NCI-H524 (cell line): ENCODE results near the gene NPC1.
"Not testable (repeated sequence)": the region's sequence is repeated elsewhere in the genome, so short reads cannot be mapped to it uniquely, and the experiment has no call there.

ENCODE experiments used
- DNase-seq, 2 experiments: peaks; one replicate each; lab custom pipeline; 2025; lab: John Stamatoyannopoulos, UW

The NPC1 gene

DNA sequence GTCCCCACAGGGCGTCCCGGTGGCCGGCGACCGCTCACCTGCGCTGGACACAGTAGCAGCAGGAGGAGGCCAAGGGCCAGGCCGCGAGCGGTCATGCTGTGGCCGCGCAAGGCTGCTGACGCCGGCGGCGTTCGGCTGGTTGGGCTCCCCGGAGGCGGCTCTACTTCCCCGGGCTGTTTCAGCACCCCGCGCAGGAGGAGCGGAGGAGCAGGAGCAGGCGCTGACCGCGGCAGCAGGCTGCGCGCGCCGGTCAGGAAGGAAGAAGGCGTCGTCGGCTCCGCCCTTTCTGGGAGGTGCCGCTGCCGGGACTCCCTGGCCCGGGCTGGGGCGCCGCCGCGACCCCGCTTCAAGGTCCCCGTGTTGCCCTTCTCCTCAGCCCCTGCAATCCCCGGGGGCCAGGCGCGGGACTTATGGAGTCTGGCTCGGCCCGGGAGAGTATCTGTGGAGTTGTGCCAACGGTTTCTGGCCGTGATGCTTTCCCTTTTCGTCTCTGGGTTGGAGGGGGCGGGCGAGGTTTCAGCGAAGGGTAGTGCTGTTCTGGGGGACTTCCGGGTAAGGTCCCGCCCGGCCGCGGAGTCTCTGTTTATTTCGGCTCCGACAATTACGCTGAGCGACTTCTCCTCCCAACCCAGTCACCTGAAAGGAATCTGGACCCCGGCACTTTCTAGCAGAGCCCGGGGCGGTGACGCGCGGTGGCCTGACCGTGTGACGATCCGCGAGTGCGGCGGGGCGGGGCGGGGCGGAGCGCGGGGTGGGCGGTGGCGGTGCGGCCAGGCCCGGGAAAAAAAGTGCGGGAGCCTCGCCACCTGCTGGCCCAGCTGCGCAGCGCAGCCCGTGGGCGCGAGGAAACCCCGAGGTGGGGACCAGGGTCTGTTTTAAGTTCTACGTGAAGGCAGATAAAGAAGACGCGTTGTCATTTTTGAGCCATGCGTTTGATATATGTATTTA, at the start of gene NPC1:
Gene NPC1 (minus strand): TSS at position 258 of the 948 bp plus-strand sequence. CDS start 163 bp downstream, at position 95.
- DNase-seq, result peak; percentile 75 to 79

DNA sequence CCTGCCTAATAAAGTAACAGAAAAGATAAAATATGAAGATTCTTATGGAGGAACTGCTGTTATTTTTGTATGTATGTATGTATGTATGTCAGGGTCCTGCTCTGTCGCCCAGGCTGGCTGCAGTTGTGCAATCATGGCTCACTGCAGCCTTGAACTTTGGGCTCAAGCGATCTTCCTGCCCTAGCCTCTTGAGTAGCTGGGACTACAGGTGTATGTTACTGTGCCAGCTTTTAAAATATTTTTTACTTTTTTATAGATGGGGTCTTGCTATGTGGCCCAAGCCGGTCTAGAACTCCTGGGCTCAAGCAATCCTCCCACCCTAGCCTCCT, 49.7 kb upstream of the NPC1 start:
- DNase-seq, result no peak

DNA sequence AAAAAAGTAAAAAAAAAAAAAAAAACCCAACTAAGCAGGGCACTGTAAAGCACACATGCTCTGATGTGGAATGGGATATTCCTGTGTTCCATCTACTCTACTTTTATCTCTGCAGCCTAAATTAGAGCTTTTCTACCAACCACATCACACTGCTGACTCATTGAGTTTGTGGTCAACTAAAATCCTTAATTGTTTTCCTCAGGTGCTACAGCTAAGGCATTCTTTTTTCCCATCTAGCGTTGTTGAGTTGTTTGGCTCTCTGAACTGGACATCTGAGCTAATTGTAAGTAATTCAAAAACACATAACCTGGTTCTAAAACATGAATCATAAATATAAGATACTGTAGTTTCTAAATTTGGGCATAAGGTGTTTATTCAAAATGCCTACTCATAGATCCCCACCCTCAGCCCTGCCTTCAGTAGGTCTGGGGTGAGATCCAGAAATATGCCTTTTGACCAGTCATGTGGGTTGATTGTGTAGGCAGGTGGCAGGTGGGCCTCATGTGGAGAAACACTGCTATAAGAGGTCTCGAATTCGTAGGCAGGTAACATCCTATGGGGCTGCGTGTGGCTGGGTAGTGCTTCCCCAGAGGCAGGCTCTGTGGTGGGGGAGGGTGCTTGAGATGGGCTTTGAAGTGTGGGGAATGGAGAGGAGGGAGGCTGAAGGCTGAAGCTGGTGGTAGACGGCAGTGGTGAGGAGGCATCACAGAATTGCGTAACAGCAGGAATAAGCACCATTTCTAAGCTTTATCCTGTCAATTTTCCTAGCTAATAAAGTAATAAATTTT, 49.2 kb upstream of the NPC1 start:
- no peak for DNase-seq

DNA sequence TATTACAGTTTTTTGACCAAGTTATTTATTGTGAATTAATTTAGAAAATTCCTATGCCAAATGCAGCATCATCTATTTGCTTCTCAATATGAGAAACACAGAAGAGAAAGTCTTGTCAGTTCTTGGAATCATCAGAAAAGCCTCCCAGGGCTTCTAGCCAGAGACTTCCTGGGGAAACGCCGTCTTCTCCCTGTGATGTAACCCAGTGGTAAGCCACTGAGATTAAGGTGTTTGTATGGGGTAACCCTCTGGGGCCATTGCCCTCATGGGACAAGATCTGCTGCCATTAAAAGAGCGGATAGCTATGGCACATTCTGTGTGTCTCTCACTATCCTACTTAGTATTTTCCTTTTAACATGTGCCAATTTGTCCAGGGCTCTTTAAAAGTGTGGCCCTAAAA, 48.4 kb upstream of the NPC1 start:
- DNase-seq, result no peak

DNA sequence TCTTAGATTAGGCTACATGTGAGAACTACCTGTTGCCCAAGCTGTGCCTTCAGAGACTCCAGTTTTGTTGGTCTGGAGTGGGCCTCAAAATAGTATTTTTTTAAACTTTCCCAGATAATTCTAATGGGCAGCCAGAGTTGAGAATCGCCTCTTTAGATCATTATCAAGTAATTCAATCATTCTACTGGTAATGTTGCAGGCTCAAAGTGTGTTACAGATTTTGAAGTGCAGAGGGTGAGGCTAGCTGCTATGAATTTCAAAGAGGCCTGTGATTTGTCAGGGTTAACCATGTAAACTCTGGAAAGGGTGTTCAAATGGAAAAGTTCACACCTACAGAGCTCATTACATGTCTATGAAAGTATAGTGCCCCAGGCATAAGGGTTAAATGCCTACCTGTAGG, 46.3 kb upstream of the NPC1 start:
- no peak for DNase-seq

DNA sequence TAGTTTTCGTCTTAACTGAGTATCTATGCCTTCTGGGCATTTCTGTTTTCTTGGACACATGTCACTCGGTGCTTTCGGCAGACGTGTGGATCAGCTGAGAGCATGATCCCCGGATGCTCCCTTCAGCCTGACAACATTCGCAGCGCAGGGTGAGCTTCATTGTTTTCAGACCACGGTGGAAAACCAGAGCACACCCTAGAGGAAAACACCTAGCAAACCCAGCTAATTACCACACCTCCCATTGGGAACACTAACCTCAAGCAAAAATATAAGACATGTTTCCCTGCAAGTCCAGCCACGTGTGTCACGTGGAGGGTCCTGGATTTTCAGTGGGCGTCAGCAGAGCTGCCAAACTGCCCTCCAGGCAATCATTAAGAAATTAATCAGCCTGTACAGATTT, 45.4 kb upstream of the NPC1 start:
- peak in 1 of 2 experiments; percentile 47 for DNase-seq

DNA sequence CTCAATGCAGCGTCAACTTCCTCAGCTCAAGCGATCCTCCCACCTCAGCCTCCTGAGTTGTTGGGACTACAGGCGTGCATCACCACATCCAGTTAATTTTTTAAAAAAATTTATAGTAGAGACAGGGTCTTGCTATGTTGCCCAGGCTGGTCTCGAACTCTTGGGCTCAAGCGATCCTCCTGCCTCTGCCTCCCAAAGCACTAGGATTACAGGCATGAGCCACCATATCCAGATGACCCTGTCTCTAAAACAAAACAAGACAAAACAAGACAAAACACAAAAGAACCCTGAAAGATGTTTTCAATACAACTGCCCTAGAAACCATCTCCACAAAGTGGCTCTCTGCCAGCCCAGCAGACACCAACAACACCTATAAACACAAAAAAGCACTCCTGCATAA, 45.0 kb upstream of the NPC1 start:
- DNase-seq, result no peak

DNA sequence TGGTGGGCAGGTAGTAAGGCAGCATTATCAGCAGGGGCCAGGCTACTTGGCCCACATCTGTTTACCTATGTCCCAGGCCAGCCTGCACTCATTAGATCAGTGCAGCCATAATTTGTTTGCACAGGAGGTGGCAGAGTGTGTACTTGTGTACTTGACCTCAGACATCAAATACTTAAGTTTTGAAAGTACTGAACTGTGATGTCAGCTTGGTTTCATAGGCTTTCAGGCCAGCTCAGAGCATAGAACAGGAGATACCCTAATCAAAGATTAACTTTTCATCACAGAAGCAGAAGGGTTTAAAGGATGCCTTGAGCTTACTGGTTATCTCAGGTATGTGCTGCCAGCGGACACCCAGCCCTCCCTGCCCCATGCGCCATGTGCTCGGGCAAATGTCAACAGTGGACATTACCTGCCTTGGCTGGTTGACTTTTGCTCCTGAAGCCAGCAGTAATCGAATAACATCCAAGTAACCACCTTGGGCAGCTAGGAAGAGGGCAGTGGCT, 43.2 kb upstream of the NPC1 start:
- no peak for DNase-seq

DNA sequence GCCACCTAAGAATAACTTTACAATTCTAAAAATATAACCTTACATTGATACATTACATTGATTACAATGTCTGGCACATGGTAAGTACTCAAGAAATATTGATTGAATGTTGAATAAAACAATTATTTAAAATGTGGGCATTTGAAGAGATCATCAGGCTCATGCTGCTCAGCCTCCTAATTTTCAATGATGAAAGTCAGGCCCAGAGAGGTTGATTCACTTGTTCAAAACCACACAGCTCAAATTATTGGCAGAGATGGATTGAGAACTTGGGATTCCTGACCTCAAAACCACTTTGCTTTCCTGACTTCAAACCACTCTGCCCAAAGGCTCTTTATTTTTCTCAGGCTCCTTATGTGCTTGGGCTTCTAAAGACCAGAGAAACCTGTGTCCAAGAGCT, 41.7 kb upstream of the NPC1 start:
- DNase-seq, result no peak

DNA sequence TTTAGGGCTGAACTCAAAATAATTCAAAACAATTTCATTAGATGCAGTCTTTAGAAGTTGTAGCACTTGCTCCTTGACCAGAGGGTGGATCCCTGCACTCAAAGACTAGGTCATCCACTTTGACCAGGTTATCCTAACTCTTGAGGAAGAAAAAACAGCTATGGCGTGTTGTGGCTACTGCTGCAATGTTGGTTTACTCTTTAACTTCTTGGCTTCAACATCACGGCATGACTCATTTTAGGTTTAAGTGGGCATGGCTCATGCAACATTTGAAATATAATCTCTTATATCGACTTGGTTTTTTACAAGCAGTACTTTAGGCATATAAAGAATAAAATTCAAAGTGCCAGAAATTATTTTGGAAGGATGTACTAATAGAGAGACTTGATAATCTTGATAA, 41.0 kb upstream of the NPC1 start:
- DNase-seq, result no peak

DNA sequence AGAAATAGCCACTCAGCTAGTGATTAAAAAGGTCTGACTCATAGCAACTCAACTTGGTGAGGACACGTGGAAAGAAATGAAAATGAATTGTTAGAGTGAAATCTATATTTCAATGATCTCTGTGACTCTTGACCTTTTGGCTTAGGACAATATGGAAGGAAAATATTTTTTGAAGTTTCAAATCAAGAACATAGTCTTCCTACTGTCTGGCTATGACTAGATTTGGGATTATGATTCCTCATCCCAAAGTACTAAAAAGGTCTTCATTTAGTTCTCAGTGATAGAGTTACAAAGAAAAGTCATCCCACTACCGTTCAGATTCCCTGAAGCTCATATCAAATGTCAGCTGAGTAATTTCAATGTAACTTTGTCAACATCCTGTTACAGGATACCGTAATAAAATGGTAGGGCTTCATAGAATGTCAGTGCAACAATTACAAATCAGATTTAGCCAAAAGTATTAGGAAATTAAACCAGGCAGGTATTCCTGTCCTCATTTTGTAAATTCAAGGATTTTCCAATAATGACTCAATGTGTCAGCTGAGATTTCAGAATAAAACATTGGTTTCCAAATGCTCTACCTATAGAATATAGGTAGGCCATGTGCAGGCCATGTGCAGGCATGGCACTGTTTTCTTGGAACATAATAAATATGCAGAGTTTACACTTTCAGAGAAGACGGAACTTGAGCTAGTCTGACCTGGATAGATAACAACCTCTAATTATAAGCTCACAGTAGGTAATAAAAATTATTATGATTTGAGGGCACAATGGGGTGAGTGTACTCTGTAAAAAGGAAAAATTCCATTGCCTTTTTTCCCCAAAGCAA, 40.4 kb upstream of the NPC1 start:
- no peak for DNase-seq

DNA sequence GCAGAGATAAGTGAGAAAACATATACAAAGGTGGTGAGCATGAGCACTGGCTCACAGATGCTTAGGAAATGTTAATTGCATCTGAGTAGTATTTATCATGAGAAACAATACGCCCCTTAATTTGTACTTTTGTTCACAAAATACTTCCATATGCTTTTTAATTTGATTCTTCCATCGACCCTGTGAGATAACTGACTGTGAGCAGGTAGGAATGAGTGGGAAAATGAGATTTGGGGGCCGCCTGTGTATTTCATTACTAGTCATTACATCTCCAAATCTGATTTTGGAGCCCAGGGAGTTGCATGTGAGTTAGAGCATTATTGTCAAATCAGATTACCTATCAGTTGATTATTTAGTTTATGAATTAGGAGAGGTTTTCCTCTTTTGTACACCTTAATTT, 36.7 kb upstream of the NPC1 start:
- no peak for DNase-seq

DNA sequence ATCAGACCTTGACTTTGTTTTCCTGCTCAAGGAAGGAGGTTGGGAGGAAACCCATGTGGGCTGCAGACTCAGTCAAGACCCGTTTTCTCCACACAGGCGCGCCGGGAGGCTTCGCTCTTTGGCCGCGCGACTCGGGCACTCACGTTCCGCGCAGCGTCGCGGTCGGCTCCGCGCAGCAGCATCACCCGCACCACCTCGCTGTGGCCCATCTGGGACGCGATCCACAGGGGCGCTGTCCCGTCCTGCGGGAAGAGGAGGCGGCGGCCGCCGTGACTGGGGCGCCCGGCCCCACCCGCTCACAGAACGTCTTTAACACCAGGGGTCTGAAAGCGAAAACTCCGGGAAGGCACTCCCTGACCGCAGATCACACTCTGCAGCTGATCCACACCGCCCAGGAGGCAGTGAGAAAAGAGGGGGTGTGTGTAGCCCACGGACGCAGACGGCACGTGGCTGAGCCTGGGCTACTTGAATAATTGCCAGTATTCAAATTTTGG, 33.1 kb upstream of the NPC1 start:
- peak in 1 of 2 experiments; percentile 36 for DNase-seq

DNA sequence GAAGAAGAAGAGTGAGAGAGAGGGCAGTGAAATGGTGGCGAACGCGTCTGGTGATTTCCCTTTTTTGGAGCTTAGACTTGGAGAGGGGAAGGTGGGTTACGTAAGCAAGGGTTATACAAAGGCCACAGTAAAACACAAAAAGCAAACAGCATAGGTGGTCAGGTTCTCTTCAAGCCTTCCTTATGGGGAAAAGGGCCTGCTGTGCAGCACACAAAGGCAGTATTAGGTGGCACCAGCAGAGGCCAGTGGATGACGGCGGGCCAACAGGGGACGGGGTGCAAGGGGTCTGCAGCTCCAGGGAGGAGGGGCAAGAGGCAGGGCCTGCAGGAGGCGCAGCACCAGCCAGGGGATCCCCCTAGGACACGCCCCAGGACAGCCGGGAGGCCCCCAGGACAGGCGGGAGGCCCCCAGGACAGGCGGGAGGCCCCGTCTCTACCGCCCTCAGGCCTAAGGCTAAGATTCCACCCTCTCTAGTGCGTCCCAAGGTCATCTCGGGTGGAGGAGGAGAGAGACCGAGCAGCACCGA, 32.6 kb upstream of the NPC1 start:
- DNase-seq, result peak in 1 of 2 experiments; percentile 31

DNA sequence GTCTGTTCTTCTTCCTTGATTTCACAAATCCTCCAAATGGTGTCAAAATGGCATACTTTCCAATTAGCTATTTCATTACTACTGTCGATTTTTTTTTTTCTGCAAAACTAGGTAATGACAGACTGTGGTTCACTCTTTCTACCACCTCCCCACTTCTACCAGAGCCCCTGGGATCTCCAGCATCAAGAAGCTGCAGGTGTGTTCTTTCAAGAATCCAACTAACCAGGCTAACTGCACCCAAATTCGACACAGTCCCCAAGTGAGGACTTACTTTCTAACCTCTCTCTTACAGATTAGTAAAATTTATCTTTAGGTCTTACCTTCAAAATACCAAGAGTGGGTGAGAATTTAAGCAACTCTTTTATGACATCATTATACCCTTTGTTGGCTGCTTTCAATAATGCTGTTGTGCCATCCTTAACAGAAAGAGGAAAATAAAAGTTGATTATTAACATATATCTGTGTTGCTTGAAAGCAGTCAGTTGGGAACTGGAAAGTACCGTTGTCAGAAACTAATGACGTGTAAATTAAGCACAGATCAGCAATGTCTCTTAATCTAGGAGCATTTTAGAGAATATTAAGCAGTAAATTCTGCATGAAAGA, 31.2 kb upstream of the NPC1 start:
- no peak for DNase-seq

DNA sequence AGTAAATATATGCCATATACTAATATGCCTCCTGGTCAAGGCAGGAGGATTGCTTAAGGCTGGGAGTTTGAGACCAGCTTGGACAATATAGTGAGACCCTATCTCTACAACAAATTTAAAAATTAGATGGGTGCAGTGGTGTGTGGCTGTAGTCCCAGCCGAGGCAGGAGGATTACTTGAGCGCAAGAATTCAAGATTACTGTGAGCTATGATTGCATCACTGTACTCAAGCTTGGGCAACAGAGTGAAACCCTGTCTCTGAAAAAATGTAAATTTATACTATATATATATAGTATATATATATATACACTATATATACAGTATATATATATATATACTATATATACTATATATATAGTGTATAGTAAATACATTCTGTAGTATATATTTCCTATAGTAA, 30.0 kb upstream of the NPC1 start:
- DNase-seq, result no peak

DNA sequence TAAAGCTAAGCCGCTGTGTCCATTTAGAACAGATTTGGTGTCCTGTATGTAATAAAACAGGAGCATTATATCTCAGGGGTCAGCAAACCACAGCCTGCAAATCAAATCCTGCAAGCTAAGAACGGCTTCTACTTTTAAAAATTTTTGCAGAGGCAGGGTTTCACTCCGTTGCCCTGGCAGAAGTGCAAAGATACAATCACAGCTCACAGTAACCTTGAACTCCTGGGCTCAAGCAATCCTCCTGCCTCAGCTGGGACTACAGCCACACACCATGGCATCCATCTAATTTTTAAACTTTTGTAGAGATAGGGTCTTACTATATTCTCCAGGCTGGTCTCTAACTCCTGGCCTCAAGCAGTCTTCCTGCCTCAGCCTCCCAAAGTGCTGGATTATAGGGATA, 28.6 kb upstream of the NPC1 start:
- DNase-seq, result no peak

DNA sequence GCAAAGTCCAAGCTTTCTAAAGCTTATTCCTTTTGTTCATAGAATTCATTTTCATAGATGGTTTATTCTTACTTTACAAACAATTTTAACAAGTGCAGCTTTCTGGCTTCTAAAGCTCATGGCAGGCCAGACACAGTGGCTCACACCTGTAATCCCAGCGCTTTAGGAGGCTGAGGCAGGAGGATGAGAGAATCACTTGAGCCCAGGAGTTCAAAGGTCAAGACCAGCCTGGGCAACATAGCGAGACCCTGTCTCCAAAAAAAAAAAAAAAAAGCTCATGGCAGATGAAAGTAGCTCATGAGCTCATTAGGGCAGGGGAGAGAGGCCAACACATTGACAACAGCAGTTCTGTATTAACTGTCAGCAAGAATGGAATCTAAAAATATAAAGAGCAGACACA, 28.1 kb upstream of the NPC1 start:
- DNase-seq, result no peak

DNA sequence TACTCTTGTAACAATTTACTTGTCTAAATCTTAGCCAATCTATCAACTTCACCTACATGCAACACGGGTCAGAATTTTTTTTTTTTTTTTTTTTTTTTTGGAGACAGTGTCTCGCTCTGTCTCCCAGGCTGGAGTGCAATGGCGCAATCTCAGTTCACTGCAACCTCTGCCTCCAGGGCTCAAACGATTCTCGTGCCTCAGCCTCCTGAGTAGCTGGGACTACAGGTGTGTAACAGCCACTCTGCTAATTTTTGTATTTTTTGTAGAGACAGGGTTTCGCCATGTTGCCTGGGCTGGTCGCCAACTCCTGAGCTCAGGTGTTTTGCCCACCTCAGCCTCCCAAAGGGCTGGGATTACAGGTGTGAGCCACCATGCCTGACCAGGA, 26.8 kb upstream of the NPC1 start:
- not testable (repeated sequence) for DNase-seq

DNA sequence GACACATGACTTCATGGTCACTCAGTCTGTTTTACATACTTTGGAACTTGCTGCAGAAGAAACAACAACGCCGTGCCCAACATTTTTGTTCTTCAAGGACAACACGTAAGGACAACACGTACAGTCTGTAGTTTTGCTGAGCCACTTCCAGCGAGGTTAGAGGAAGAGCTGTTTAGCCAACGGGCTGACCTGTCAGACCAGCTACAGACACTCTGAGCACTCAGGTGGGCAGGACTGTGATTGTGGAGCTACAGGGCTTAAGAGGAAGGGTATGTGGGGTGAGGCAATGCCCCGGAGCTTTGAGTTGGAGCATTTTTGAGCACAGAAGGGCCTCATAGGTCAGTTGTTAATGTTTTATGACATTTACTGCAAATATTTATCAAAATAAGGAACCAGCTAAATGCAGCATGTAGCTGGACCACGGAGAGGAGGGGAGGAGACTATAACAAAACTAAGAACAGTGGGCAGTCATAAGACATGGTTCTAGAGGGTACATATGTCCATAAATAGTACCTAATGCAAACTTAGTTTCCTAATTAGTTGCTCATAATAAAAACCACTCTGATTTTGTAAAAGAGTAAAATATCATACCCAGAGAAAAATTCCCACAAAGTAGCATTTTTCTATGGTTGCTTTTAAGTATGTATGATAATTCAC, 26.3 kb upstream of the NPC1 start:
- no peak for DNase-seq
